GM21737 (cell line): Measurements from ENCODE around the gene DTL.
"Not testable (repeated sequence)": the region's sequence is repeated elsewhere in the genome, so short reads cannot be mapped to it uniquely, and the experiment has no call there.

ENCODE experiments used
- ATAC-seq: cut with Tn5 transposase; IDR thresholded peaks from one replicate; pipeline ENCODE4 v1.9.1; 2021; ENCODE audit warnings: mild to moderate bottlenecking, moderate library complexity; ENCODE audit not compliant: unreplicated experiment

The DTL gene, protein sequence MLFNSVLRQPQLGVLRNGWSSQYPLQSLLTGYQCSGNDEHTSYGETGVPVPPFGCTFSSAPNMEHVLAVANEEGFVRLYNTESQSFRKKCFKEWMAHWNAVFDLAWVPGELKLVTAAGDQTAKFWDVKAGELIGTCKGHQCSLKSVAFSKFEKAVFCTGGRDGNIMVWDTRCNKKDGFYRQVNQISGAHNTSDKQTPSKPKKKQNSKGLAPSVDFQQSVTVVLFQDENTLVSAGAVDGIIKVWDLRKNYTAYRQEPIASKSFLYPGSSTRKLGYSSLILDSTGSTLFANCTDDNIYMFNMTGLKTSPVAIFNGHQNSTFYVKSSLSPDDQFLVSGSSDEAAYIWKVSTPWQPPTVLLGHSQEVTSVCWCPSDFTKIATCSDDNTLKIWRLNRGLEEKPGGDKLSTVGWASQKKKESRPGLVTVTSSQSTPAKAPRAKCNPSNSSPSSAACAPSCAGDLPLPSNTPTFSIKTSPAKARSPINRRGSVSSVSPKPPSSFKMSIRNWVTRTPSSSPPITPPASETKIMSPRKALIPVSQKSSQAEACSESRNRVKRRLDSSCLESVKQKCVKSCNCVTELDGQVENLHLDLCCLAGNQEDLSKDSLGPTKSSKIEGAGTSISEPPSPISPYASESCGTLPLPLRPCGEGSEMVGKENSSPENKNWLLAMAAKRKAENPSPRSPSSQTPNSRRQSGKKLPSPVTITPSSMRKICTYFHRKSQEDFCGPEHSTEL

DNA sequence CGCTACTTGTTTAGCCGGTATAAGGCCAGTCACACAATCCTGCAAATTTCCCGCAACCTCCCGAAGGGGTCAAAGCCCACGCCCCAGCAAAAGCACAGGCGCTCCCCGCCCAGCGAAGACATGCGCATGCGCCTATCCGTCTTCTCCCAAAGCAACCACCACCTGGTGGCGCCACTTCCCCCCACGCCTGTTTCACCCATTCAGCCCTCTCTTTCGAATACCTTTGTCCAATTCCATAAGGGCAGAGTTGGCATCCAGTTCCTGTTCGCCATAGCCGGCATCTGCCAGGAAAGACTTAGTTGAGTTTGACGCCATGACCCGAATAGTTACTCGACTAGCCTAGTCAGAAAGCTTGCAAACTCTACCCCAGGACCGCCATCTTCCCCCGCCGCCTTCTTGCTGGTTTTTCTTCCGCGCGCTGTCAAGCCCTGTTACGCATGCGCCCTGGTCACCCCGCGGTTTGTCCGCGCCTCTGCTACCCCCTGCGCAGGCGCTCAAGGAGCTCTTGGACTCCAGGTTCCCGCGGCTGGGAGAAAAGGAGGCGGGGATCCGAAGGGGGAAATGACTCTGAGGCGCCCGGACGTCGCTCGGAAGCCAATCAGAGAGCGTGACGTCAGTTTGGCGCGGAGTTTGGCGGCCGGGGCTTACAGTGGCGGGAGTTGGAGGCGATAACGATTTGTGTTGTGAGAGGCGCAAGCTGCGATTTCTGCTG, at the start of gene DTL, which contains the start of gene INTS7:
Gene DTL (plus strand): TSS at position 626 of the 712 bp plus-strand sequence. CDS start 143 bp downstream, outside the sequence.
Gene INTS7 (minus strand): TSS at position 435 of the 712 bp plus-strand sequence. CDS start 120 bp downstream, at position 315.
- ATAC-seq: peak; percentile 77

DNA sequence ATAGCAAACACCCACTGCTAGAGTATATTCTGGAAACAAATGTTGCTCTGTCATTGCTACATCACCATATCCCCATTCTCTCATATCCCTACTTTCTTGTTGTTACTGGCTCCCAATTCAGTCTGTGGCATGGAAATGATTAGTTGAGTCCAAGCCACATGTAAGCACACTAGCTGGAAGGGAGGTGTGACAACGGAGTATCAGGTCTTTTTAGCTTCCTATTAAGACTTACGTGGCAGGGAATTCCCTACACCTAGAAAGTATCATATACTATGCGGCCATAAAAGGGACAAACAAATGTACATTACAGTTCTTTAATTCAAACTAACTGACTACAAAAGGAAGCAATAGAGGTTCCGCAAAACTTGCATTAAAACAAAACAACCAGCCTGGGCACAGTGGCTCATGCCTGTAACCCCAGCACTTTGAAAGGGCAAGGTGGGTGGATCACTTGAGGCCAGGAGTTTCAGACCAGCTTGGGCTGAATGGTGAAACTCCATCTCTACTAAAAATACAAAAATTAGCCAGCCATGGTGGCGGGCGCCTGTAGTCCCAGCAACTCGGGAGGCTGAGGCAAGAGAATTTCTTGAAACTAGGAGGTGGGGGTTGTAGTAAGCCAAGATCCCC, 48.8 kb upstream of the DTL start:
- no peak for ATAC-seq

- ATAC-seq: no peak
These were observed 43.9 kb upstream of the DTL start for GRCh38 chr1:211991695-211992094.

- ATAC-seq: not testable (repeated sequence)
These were observed 38.1 kb upstream of the DTL start for GRCh38 chr1:211997426-211997825.

GRCh38 chr1:212002536-212002935, 33.0 kb upstream of the DTL start:
- ATAC-seq: no peak

GRCh38 chr1:212004895-212005608, 30.5 kb upstream of the DTL start:
- ATAC-seq: no peak

GRCh38 chr1:212007178-212007577, 28.4 kb upstream of the DTL start:
- no peak for ATAC-seq

DNA sequence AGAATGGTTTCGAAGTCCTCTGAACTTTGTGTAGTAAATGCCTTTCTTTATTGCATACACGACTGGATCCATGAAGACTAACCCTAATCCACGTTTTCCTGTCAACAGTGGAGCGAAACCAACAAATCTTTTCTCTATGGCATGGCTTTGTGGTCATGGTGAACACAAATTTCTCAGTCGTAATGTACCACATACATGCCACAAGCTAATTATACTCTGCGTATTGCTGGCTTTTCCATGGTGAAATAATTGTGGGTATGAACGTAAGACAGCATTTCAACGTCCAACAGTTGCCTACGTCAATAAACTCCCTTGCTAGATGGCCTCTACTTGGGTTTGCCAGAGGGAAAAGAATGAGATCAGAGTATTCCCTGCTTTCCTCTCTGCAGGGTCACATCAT, 27.7 kb upstream of the DTL start:
- ATAC-seq: no peak

GRCh38 chr1:212009561-212009960, 26.0 kb upstream of the DTL start:
- no peak for ATAC-seq

GRCh38 chr1:212010004-212010403, 25.5 kb upstream of the DTL start:
- no peak for ATAC-seq

DNA sequence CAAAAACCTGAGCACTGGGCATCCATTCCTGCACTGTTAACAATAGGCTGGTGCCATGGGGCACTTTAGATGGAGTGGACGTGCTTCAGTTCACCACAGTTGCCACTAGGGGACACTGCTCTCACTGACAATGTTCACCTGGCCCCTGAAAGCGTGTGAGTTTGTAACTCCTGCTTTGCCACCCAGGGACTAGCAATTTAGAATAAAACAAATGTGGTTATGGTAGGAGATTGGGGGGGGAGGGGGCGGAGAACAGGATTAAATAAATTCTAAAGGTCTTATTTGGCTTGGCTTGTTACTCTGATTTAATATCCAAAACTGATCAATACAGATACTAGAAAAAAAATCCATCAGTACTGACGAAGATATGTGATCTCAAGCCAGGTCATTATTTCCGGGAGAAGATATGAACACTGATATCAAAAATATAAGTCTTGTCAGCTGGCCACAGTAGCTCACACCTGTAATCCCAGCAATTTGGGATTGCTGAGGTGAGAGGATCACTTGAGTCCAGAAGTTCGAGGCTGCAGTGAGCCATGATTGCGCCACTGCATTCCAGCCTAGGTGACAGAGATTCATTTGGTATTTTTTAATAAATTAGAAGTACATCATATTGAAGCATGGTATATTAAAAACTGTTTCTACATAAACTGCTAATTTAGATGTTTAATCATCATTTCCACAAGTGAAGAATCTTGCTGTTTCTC, 23.4 kb upstream of the DTL start:
- ATAC-seq: peak; percentile 88

- no peak for ATAC-seq
These were observed 21.9 kb upstream of the DTL start for GRCh38 chr1:212013672-212014071.

DNA sequence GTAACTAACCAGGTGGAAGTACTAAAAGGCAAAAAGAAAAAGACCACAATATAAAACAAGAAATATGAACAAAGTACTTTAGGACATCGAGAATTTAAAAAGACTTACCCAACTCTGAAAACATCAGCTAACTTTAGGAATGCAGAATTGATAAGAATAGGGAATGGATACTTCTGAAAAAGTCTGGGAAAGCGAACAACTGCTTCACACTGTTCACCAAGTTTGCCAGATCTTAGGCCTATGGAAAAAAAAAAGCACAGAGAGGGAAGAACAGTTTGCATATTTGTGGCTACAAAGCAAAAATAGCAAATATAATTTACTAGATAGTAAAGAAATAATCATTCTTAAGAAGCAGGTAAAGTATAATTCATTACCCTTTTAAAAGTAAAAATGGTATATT, 14.6 kb upstream of the DTL start:
- no peak for ATAC-seq

GRCh38 chr1:212021563-212021962, 14.0 kb upstream of the DTL start:
- ATAC-seq: no peak

GRCh38 chr1:212022908-212023307, 12.6 kb upstream of the DTL start:
- ATAC-seq: not testable (repeated sequence)

GRCh38 chr1:212024469-212025149, 10.9 kb upstream of the DTL start:
- ATAC-seq: no peak

GRCh38 chr1:212027727-212028126, 7.8 kb upstream of the DTL start:
- ATAC-seq: not testable (repeated sequence)

DNA sequence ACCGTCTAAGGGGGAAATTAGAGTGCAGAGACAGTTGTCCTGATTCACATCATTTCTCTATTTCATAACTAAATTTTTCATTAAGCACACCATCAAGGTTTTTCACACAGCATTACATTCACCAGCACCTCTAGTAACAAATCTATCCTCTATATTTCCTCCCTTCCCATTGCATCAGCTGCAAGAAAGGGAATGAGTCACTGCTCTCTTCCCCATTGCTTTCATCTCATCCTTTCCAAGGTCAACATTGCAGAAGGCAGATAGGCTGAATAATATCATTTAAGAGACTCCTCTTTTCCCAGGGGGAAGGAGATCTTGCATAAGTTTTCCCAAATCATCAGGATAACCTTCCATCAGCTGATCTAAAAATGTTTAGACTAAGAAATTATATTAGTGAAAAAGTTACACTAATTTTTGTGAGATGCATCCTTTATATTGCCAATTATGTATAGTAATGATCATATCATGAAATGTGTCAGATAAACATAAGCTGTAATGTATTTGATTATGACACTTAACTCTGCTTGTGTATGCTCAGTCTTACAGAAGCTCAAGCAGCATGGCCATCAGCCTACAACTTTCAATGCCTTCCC, 4.5 kb upstream of the DTL start:
- ATAC-seq: no peak
